Smooth muscle cell of trachea (primary cell): ENCODE data around the gene TRIM28. TPM values are rescaled to one million over a fixed set of nuclear protein-coding genes. Genes with fewer than 3 reads are reported as not detected.

ENCODE experiments used
- total RNA-seq: library from RNA; depleted of rRNA; stranded (reverse); fragments of >200 nt; gene quantifications from 2 replicates; pipeline ENCODE4 v1.2.1, GENCODE V29; 2014

The TRIM28 gene
- 277 and 407 TPM in 2 replicates for total RNA-seq

DNA sequence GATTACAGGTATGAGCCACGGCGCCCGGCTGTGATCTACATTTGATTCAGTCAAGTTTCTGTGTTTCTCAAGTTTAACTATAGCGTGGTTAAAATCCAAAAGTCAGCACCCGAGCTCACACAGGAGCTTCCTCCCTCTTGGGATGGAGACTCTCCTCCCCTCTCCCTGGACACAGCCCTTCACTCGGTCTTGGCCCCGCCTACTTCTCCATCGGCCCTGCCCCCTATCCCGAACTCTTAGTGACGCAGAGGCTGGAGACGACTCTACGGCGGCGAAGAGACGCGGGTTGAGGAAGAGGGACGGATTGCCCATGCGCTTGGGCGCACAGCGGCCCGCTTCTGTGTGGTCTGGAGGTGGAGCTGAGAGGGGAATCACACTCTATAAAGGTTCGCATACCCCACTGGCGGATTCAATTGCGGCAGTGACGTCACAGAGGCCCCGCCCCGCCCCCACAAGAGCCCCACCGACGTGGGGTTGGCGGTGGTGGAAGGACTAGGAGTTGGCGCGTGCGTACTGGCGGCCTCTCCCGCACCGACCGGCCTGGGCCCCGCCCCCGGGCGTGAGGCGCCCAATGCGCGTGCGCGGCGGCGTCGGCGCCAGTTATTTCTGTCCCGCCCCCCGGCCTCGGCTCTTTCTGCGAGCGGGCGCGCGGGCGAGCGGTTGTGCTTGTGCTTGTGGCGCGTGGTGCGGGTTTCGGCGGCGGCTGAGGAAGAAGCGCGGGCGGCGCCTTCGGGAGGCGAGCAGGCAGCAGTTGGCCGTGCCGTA lies at the start of gene TRIM28:
Gene TRIM28, plus strand, starts transcription at position 239 of the 765 bp plus-strand sequence. CDS start 694 bp downstream, outside the sequence.

DNA sequence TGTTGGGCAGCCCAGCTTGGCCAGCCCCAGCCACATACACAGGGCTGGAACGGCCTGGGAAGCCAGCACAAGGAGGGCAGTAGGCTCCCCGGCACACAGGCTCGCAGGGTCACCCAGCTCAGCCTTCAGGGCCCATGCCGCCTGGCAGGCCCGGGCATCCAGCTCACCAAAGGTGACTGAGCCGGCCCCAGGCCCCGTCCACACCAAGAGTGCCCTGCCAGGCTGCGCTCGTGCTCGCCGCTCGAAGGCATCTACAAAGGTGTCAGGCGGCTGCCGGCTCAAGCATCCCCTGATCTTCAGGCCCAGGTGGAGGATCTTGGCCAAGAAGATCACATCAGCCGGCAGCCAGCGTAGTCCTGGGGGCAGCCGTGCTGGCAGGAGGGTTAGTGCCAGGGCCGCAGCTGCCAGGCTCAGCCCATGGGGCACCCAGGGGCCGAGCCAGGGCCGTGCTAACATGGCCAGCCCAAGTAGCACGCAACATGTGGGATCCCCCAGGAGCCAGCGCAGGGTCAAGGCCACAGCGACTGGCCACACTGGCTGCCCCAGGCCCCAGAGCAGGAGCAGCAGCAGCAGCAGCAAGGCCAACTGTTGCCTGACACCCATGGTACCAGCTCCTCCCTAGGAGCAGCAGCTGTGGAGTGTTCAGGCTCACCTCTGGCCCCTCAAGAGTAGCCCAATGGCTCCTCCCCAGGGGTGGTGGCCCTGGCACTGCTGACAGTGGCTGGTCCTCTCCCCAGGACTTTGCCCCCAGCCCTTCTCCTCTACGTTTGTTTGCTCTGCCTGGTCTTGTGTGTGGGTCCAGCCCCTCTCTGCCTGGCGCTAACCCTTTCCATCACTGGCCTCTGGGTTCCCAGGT lies 32.3 kb upstream of the TRIM28 start, which contains the start of gene SLC27A5:
Gene SLC27A5, minus strand, starts transcription at position 640 of the 856 bp plus-strand sequence. Its CDS starts 37 bp downstream, at position 603.

DNA sequence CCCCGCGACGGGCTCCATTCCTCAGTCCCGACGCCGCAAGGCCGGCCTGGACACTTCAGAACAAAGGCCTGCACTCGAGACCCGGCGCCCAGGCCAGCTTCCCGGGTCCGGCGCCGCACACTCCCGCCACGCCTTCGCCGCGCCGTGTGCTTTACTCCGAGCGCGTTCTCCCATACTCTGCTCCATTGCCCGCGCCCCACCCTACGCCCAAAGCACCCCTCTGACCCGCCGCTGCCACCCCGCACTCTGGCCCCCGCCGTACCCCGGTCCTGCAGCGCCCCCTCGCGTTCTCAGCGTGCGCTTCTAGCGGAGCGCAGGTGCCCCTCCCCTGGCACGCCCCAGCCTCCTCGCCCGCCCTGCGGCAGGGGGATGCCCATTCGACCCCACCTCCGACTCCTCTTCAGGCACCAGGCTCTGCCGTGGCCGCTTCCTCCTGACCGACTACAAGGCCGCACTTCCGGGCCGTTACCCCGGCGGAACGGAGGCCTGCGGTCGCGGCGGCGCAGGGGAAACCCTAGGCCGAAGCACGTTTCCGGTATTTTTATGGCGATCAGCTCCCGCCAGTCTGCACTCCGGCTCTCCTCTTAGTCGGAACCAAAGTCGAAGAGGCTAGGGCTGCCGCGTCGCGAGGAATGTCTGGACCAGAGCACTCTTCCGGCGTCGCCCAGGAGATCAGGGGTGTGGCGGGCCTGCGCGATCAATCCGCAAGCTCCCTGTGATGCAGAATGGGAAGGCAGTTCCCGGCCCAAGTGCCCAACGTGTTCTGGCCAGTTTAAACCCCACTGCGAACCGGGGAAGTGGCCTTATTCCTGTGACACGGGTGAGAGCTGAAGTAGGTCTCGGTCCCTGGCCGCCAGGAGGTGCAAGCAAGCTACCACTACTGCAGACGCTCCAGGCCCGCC lies 24.3 kb upstream of the TRIM28 start, which contains the start of gene ZBTB45:
Gene ZBTB45, minus strand, starts transcription at position 456 of the 902 bp plus-strand sequence. CDS start 2,137 bp downstream, outside the sequence.

DNA sequence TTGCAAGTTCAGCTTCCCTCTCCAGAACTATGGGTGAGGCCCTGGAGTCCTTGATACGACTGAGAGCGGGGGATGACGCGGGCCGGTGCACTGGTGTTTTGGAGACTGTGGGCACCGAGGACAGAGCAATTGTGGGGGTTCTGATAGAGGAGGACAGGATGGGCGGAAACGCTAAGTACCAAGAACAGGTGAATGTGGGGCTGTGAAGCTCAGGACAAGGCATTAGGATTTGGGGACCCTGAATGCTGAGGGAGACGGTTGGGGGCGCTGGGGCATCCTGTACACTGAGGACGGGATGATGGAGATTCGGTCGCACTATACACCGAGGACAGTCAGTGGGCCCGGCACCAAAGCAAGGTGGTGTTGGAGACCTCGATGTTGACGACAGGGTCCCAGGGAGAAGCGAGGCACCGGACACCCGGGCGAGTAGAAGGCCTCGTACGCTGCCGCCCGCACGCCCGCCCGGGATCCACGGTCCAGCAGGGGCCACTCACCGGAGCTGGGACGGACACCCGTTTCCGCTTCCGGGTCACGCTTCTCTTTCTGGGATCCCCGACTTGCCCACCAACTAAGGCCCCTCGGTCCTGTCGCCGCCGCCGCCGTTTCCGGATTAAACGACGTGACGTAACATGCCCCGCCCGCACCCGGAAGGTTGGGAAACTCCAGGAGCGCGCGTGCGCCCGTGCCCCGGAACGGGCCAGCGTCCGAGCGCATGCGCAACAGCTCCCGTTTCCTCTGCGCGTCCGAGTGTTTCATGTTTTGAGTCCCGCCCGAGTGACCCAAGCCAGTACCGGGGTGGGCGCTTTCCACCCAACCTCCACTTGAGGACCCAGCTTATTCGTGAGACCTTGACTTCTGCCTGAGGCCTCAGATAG lies 10.9 kb downstream of the TRIM28 start, which contains the start of gene CHMP2A:
Gene CHMP2A, minus strand, starts transcription at position 612 of the 875 bp plus-strand sequence. CDS start 893 bp downstream, outside the sequence.

DNA sequence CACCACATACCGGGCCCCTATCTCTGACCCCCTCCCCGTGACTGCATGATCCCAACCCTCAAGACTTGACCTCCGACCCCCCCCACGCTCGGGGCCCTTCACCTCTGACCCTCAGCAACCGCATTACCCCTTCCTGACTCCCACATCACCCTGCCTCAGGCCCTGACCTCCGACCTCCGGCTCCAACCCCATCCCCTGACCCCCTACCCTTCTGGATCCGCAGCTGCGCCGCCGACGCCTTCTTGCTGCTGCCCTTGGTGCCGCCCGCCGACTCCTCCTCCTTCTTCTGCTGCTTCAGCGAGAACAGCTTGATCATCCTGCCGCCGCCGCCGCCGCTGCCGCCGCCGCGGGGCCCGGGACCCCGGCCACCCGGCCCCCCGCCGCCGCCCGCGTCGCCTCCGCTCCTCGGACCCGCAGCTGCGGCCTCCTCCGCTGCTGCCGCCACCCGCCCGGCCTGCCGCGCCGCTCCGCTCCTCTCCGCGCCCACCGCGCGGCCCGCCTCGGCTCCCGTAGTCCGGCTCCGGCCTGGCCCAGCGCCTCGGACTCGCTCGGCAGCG lies 14.3 kb downstream of the TRIM28 start, which contains the start of gene UBE2M:
Gene UBE2M, minus strand, starts transcription at position 546 of the 557 bp plus-strand sequence. Its CDS starts 230 bp downstream, at position 316.

DNA sequence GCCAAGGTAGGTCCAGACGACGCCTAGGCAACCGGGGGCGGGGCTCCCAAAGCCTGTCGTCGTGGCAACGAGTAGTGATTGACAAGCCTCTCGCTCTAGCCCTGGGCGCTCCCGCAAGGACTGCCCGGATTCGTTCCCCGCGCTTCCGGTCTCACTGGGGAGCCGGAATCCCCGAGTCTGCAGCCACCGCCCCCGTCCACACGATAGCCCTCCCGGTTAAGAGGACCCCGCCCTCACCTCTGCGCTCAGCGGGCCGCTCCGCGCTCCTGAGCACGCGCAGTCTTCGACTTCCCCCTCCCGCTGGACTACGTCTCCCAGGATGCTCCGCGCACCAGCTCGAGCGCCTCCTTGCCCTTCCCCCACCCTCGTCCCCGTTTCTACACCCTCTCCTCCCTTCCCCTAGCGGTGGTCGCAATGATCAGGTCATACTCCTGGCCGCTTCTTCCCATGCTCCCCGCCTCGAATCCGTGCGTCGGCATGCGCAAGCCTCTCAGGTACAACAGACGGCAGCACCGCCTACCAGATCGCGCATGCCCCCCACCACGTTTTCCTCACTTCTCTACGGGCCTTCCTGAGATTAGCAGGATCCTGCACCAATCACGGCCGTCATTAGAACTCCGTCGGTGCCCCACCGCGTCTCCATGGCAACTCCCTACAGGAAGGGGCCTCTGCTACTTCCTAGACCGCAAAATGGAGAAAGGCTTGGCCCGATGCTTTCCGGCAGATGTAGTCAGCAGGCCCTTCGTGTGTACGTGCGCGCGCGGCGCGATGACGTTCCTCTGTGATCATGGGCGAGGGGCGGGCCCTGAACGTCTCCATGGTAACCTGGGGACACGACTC lies 29.2 kb downstream of the TRIM28 start, which contains the start of gene MZF1:
Gene MZF1, minus strand, starts transcription at position 518 of the 840 bp plus-strand sequence. CDS start 1,946 bp downstream, outside the sequence.

Other genes starting within 250 kb of the TRIM28 start
- gene ERVK3-1, start 238.7 kb upstream of the TRIM28 start, total RNA-seq = 22.2 and 40.7 TPM in 2 replicates
- gene ZSCAN22, start 217.1 kb upstream of the TRIM28 start, total RNA-seq = 3.2 and 3.3 TPM in 2 replicates
- 10.6 and 26.5 TPM in 2 replicates for gene A1BG, start 190.6 kb upstream of the TRIM28 start, total RNA-seq
- 0.87 and 2.0 TPM in 2 replicates for gene ZNF497, start 181.3 kb upstream of the TRIM28 start, total RNA-seq
- gene ZNF837, start 163.0 kb upstream of the TRIM28 start, total RNA-seq = 3.2 and 3.8 TPM in 2 replicates
- 1,695 and 1,835 TPM in 2 replicates for gene RPS5, start 156.8 kb upstream of the TRIM28 start, total RNA-seq
- 0.66 TPM in 1 of 2 replicates, not detected in the other for gene RNF225, start 148.4 kb upstream of the TRIM28 start, total RNA-seq
- gene ZNF584, start 135.4 kb upstream of the TRIM28 start, total RNA-seq = 18.5 and 33.2 TPM in 2 replicates
- gene ZNF132, start 103.9 kb upstream of the TRIM28 start, total RNA-seq = 12.7 and 14.4 TPM in 2 replicates
- 8.4 and 12.1 TPM in 2 replicates for gene ZNF324B, start 92.4 kb upstream of the TRIM28 start, total RNA-seq
- 15.4 and 20.5 TPM in 2 replicates for gene ZNF324, start 77.0 kb upstream of the TRIM28 start, total RNA-seq
- 11.2 and 15.1 TPM in 2 replicates for gene ZNF446, start 67.7 kb upstream of the TRIM28 start, total RNA-seq
- 3.1 and 5.8 TPM in 2 replicates for gene SLC27A5, start 32.1 kb upstream of the TRIM28 start, total RNA-seq
- gene ZBTB45, start 24.3 kb upstream of the TRIM28 start, total RNA-seq = 5.5 and 11.7 TPM in 2 replicates
- 140 and 148 TPM in 2 replicates for gene CHMP2A, start 11.0 kb downstream of the TRIM28 start, total RNA-seq
- gene UBE2M, start 14.5 kb downstream of the TRIM28 start, total RNA-seq = 39.7 and 50.8 TPM in 2 replicates
- 16.1 and 20.7 TPM in 2 replicates for gene MZF1, start 29.3 kb downstream of the TRIM28 start, total RNA-seq